B cell (primary cell): Measurements from ENCODE around the gene FTO. TPM values are rescaled to one million over a fixed set of nuclear protein-coding genes. Genes with fewer than 3 reads are reported as not detected.

ENCODE experiments used
- ATAC-seq: fragments of 200-7000 bp; cut with Tn5 transposase; one replicate; pipeline ENCODE4 v1.10.0; 2021; ENCODE audit warnings: low read depth, mild to moderate bottlenecking, moderate number of reproducible peaks, moderate library complexity
- CTCF ChIA-PET: fragments of 350-600 bp; sonication (Branson Sonifier 250); formaldehyde crosslinking; loops from one replicate; lab custom pipeline; 2021; ENCODE audit warnings: antibody characterized with exemption, inconsistent platforms; lab: Charles Lee
- POLR2A ChIA-PET: fragments of 350-600 bp; sonication (Branson Sonifier 250); formaldehyde crosslinking; loops from one replicate; lab custom pipeline; 2021; ENCODE audit warnings: antibody characterized with exemption; lab: Charles Lee
- DNase-seq: peaks from one replicate; pipeline ENCODE4 v3.0.0; 2013
- H2AFZ ChIP-seq: 2 replicates; pipeline ENCODE4 v1.6.1; 2012; ENCODE audit warnings: mild to moderate bottlenecking, low read depth, low read length; ENCODE audit not compliant: insufficient read depth, poor library complexity, severe bottlenecking
- H3K27ac ChIP-seq, 2 donors: 1 replicate in 1 of 2; 2 replicates in 1 of 2; pipeline ENCODE4 v1.5.1; 2012 to 2013; ENCODE audit warnings: low read length in 2 of 2, mild to moderate bottlenecking in 2 of 2, moderate library complexity in 1 of 2
- H3K27me3 ChIP-seq, 4 experiments: fragments of 200-600 bp in 1 of 4; sonication (generic) in 1 of 4; replicated peaks in 1 of 4; 1 replicate in 2 of 4; 2 replicates in 2 of 4; pipeline versions ENCODE4 v1.6.1 to v1.7.0; 2013 to 2016; ENCODE audit warnings: low read length in 3 of 4, mild to moderate bottlenecking in 2 of 4, mixed read lengths in 1 of 4, moderate library complexity in 1 of 4; ENCODE audit not compliant: insufficient read depth in 4 of 4, control insufficient read depth in 3 of 4; ENCODE audit errors: control extremely low read depth in 1 of 4
- H3K36me3 ChIP-seq, 2 experiments: replicated peaks in 1 of 2; 1 replicate in 1 of 2; 2 replicates in 1 of 2; pipeline versions ENCODE4 v1.6.1 to v1.7.1; 2013; ENCODE audit warnings: low read length in 1 of 2; ENCODE audit not compliant: insufficient read depth in 2 of 2, control insufficient read depth in 1 of 2; ENCODE audit errors: control extremely low read depth in 1 of 2, extremely low read depth in 1 of 2
- H3K4me1 ChIP-seq, 2 donors: fragments of 200-600 bp in 1 of 2; sonication (generic) in 1 of 2; 1 replicate in 1 of 2; 2 replicates in 1 of 2; pipeline versions ENCODE4 v1.5.1 to v1.6.1; 2013 to 2017; ENCODE audit warnings: low read length in 2 of 2; ENCODE audit not compliant: control insufficient read depth in 2 of 2, insufficient read depth in 2 of 2
- H3K4me2 ChIP-seq: replicated peaks from 2 replicates; pipeline ENCODE3; 2012; ENCODE audit warnings: mild to moderate bottlenecking, low read depth, low read length; ENCODE audit not compliant: poor library complexity, severe bottlenecking
- H3K4me3 ChIP-seq, 5 experiments: fragments of 200-600 bp in 1 of 5; sonication (generic) in 1 of 5; 1 replicate in 3 of 5; 2 replicates in 2 of 5; pipeline versions ENCODE4 v1.5.1 to v1.7.0; 2011 to 2016; ENCODE audit warnings: low read length in 4 of 5, mild to moderate bottlenecking in 4 of 5, low read depth in 2 of 5, control low read depth in 1 of 5, moderate library complexity in 1 of 5; ENCODE audit not compliant: insufficient read depth in 1 of 5; ENCODE audit errors: control extremely low read depth in 1 of 5, extremely low read depth in 1 of 5
- H3K79me2 ChIP-seq: fragments of 200-600 bp; sonication (generic); one replicate; pipeline ENCODE4 v1.6.0; 2016; ENCODE audit warnings: low read length; ENCODE audit not compliant: control insufficient read depth, insufficient read depth
- H3K9ac ChIP-seq: fragments of 200-600 bp; sonication (generic); 2 replicates; pipeline ENCODE4 v1.6.1; 2017; ENCODE audit warnings: mild to moderate bottlenecking, low read length, moderate library complexity
- H3K9me3 ChIP-seq, 3 donors: one replicate each; pipeline versions ENCODE4 v1.6.1 to v1.7.1; 2013; ENCODE audit warnings: low read length in 2 of 3; ENCODE audit not compliant: control insufficient read depth in 2 of 3, insufficient read depth in 1 of 3; ENCODE audit errors: control extremely low read depth in 1 of 3
- H4K20me1 ChIP-seq: 2 replicates; pipeline ENCODE4 v1.6.0; 2012; ENCODE audit warnings: mild to moderate bottlenecking, low read length; ENCODE audit not compliant: insufficient read depth, control insufficient read depth, poor library complexity, severe bottlenecking
- H3K27ac Mint-ChIP-seq: one replicate; pipeline ENCODE4 v1.8.0; 2021; ENCODE audit warnings: mixed read lengths
- H3K27me3 Mint-ChIP-seq: one replicate; pipeline ENCODE4 v1.8.0; 2021; ENCODE audit warnings: mixed read lengths
- H3K4me1 Mint-ChIP-seq: one replicate; pipeline ENCODE4 v1.8.0; 2021; ENCODE audit warnings: mixed read lengths
- H3K4me3 Mint-ChIP-seq: one replicate; pipeline ENCODE4 v1.8.0; 2021; ENCODE audit warnings: mixed read lengths
- H3K9me3 Mint-ChIP-seq: one replicate; pipeline ENCODE4 v1.8.0; 2022; ENCODE audit warnings: mixed read lengths; ENCODE audit not compliant: insufficient read depth
- CTCF ChIP-seq: fragments of 200-600 bp; IDR thresholded peaks from one replicate; pipeline ENCODE4 v1.8.0; 2022; ENCODE audit warnings: antibody characterized with exemption, mild to moderate bottlenecking
- EZH2 ChIP-seq: IDR thresholded peaks from 2 replicates; pipeline ENCODE4 v1.6.1; 2012; ENCODE audit warnings: borderline replicate concordance, low read depth, mild to moderate bottlenecking, moderate library complexity, low read length; ENCODE audit not compliant: insufficient read depth, poor library complexity, severe bottlenecking
- WGBS: methylation state at CpG from one replicate; pipeline ENCODE4 v1.1.5; 2013; ENCODE audit warnings: missing lambda C conversion rate; ENCODE audit not compliant: insufficient coverage; 5-methylcytosine and 5-hydroxymethylcytosine counted together
- intact Hi-C: fragments of 100-400 bp; cut with micrococcal nuclease; formaldehyde crosslinking; loops from one replicate; pipeline ENCODE4 v1.10.0; 2022
- polyA plus RNA-seq: library from polyadenylated mRNA; depleted of rRNA; stranded (reverse); fragments of >200 nt; gene quantifications from 2 replicates; pipeline ENCODE4 v1.2.3, GENCODE V29; 2012
- total RNA-seq, 2 donors: library from RNA; stranded (reverse); fragments of 120-200 nt in 1 of 2; gene quantifications; 1 replicate in 1 of 2; 2 replicates in 1 of 2; pipeline versions ENCODE4 v1.2.3 to v1.2.4, GENCODE V29; 2013 to 2022

The FTO gene
- total and polyA plus RNA-seq, 2 donors (not counting 1 experiment from before 2014, with no cell fraction given), result 26.5 to 68.5 TPM

- intact Hi-C loops, result no loop called here
- H3K9ac ChIP-seq, result no peak overlapping the region
- H3K27ac ChIP-seq, result no peak overlapping the region
- no CpG with 5 or more reads among the region's 2 CpGs for WGBS
- ChIA-PET CTCF (no interaction called here), POLR2A (no interaction called here)
- Mint-ChIP-seq H3K27me3 (peaks cover 9% of the 10 kb centered on the region), H3K27ac (no peak overlapping the region), H3K9me3 (peaks cover 2% of the 10 kb centered on the region), H3K4me1 (no peaks in the 10 kb centered on the region), H3K4me3 (no peak overlapping the region)
- no peaks in the 10 kb centered on the region for H4K20me1 ChIP-seq
- no peaks in the 10 kb centered on the region for H3K4me1 ChIP-seq
- no peak for TF ChIP-seq EZH2
- no peak for TF ChIP-seq CTCF
- DNase-seq (no peak), ATAC-seq (no peak)
- no peaks in the 10 kb centered on the region for H3K79me2 ChIP-seq
- no peak overlapping the region for H3K4me3 ChIP-seq
- H3K27me3 ChIP-seq, result no peaks in the 10 kb centered on the region
- no peak overlapping the region for H2AFZ ChIP-seq
- H3K4me2 ChIP-seq, result no peak overlapping the region
- H3K36me3 ChIP-seq, result no peaks in the 10 kb centered on the region
- H3K9me3 ChIP-seq, result no peaks in the 10 kb centered on the region
Measured at GRCh38 chr16:54185045-54185444, 481.1 kb downstream of the FTO start.

GRCh38 chr16:54191163-54191562, 487.2 kb downstream of the FTO start:
- Histone ChIP-seq H3K9ac (no peak overlapping the region), H4K20me1 (no peaks in the 10 kb centered on the region), H3K27ac (no peak overlapping the region), H3K36me3 (no peaks in the 10 kb centered on the region), H3K4me1 (no peaks in the 10 kb centered on the region), H3K79me2 (no peaks in the 10 kb centered on the region), H3K9me3 (peaks cover 0 to 22% (median 0%) of the 10 kb centered on the region in 3 donors), H3K4me3 (no peak overlapping the region), H2AFZ (no peak overlapping the region), H3K27me3 (no peaks in the 10 kb centered on the region), H3K4me2 (no peak overlapping the region)
- Mint-ChIP-seq H3K27ac (no peak overlapping the region), H3K4me3 (no peak overlapping the region), H3K9me3 (peaks cover 8% of the 10 kb centered on the region), H3K4me1 (no peaks in the 10 kb centered on the region), H3K27me3 (peaks cover 21% of the 10 kb centered on the region)
- no peak for ATAC-seq
- intact Hi-C loops, result no loop called here
- CTCF ChIA-PET, result no interaction called here
- TF ChIP-seq CTCF, result no peak
- no peak for TF ChIP-seq EZH2
- POLR2A ChIA-PET, result no interaction called here
- no peak for DNase-seq
- WGBS, result no CpG with 5 or more reads among the region's 2 CpGs
